HepG2 (cell line): Measurements from ENCODE around the gene FLT3LG. TPM values are rescaled to one million over a fixed set of nuclear protein-coding genes. Genes with fewer than 3 reads are reported as not detected.

Source experiments
- CBX1 ChIP-seq: IDR thresholded peaks from one replicate; pipeline ENCODE4 v1.6.1; 2016; ENCODE audit warnings: antibody characterized with exemption, low read depth
- GLMP ChIP-seq: sonication (generic); formaldehyde crosslinking; IDR thresholded peaks from 2 replicates; pipeline ENCODE4 v1.9.0; 2021; ENCODE audit warnings: missing genetic modification reagents, mild to moderate bottlenecking, borderline replicate concordance
- HDAC6 ChIP-seq: fragments of 200-600 bp; sonication (generic); IDR thresholded peaks from 2 replicates; pipeline ENCODE4 v1.7.0; 2017; ENCODE audit warnings: mild to moderate bottlenecking, antibody characterized with exemption, low read length, low read depth
- MTA1 ChIP-seq: sonication (generic); formaldehyde crosslinking; IDR thresholded peaks from 2 replicates; pipeline ENCODE4 v1.4.0; 2020; ENCODE audit warnings: missing genetic modification reagents, mild to moderate bottlenecking, borderline replicate concordance
- PCBP2 ChIP-seq: fragments of 200-400 bp; formaldehyde crosslinking; optimal IDR thresholded peaks from 2 replicates; pipeline ENCODE3; 2018; ENCODE audit warnings: low read length, low read depth; ENCODE audit not compliant: poor library complexity, severe bottlenecking
- PRDM15 ChIP-seq: sonication (generic); formaldehyde crosslinking; IDR thresholded peaks from 2 replicates; pipeline ENCODE4 v1.4.0; 2020; ENCODE audit warnings: missing genetic modification reagents
- TSC22D2 ChIP-seq: sonication (generic); formaldehyde crosslinking; IDR thresholded peaks from 2 replicates; pipeline ENCODE4 v1.5.1; 2020; ENCODE audit warnings: missing genetic modification reagents, mild to moderate bottlenecking, borderline replicate concordance
- XRCC5 ChIP-seq: fragments of 200-400 bp; formaldehyde crosslinking; optimal IDR thresholded peaks from 2 replicates; pipeline ENCODE3; 2017; ENCODE audit warnings: mild to moderate bottlenecking, low read length
- ZBTB14 ChIP-seq: sonication (generic); formaldehyde crosslinking; IDR thresholded peaks from 2 replicates; pipeline ENCODE4 v1.4.0; 2020; ENCODE audit warnings: missing genetic modification reagents
- ZNF274 ChIP-seq: sonication (generic); formaldehyde crosslinking; IDR thresholded peaks from 2 replicates; pipeline ENCODE4 v1.5.1; 2020; ENCODE audit warnings: mild to moderate bottlenecking, missing genetic modification reagents
- ZNF501 ChIP-seq: sonication (generic); formaldehyde crosslinking; IDR thresholded peaks from 2 replicates; pipeline ENCODE4 v1.5.1; 2020; ENCODE audit warnings: mild to moderate bottlenecking, moderate library complexity, missing genetic modification reagents
- ZUFSP ChIP-seq: sonication (generic); formaldehyde crosslinking; IDR thresholded peaks from 2 replicates; pipeline ENCODE4 v1.9.0; 2021; ENCODE audit warnings: missing genetic modification reagents, mild to moderate bottlenecking, borderline replicate concordance
- polyA plus RNA-seq, 8 experiments: library from polyadenylated mRNA; depleted of rRNA in 3 of 8; stranded (reverse) in 7 of 8; unstranded in 1 of 8; fragments of >200 nt; fragmentation: Illumina TruSeq in 4 of 8; extraction: Trizol in 4 of 8; gene quantifications; 2 replicates each; pipeline versions ENCODE4 v1.2.1 to v1.2.3, GENCODE V29; 2011 to 2016; ENCODE audit warnings: low read depth in 4 of 8, missing spikeins in 1 of 8, mixed read lengths in 1 of 8; ENCODE audit not compliant: insufficient read depth in 1 of 8
- total RNA-seq, 5 experiments: library from RNA; depleted of rRNA; stranded (reverse); fragments of >200 nt; fragmentation: Illumina TruSeq; extraction: Trizol; gene quantifications; 2 replicates each; pipeline ENCODE4 v1.2.3, GENCODE V29; 2016; ENCODE audit warnings: low read depth in 1 of 5
- TF ChIP-seq, protein P1 (sequence below): sonication (generic); formaldehyde crosslinking; IDR thresholded peaks from 2 replicates; pipeline ENCODE4 v1.4.0; 2020; ENCODE audit warnings: missing genetic modification reagents
- TF ChIP-seq, protein P2 (sequence below): sonication (generic); formaldehyde crosslinking; IDR thresholded peaks from 2 replicates; pipeline ENCODE4 v1.4.0; 2020; ENCODE audit warnings: mild to moderate bottlenecking, missing genetic modification reagents

The FLT3LG gene
- total and polyA plus RNA-seq, 2 of the 13 experiments (the other 11 are each of a cell fraction or from before 2014, with no cell fraction given), result 1.5 to 2.6 TPM

DNA sequence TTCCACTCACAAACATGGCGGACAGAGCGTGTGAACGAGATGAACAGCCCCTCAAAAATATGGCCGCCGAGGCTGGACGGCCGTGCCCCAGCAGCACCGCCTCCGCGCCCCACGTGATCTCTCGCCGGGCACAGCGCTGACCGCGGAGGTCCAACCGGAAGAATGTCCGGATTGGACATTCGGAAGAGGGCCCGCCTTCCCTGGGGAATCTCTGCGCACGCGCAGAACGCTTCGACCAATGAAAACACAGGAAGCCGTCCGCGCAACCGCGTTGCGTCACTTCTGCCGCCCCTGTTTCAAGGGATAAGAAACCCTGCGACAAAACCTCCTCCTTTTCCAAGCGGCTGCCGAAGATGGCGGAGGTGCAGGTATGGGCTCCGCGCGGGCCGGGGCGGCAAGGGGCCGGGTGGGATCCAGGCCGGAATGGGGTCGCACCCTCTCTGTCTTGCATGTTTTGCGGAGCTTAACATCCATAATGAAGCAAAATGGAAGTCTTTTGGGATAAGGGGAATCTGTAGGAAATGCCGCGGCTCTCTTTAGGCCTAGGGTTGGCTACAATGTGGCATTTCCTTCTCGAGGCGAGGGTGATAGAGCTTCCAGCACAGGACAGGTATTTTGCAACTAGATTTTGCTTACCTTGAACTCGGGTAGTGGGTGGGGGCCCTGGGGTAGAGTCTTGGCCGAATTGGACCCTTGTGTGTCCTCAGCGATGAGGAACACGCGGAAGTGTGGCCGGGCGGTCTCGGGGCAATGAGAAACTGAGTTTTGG is 13.4 kb downstream of the FLT3LG start, which contains the start of gene RPL13A (continued):
- TF ChIP-seq ZNF274 (CRISPR knock-in tag) (peak; percentile 85), HDAC6 (peak; percentile 81; the same call in 1 of the 2 replicates), TSC22D2 (peak; percentile 85; the same call in 1 of the 2 replicates), GLMP (no peak), PRDM15 (CRISPR knock-in tag) (peak; percentile 30; the same call in 1 of the 2 replicates), XRCC5 (peak; percentile 11), ZBTB14 (CRISPR knock-in tag) (peak; percentile 37; the same call in 1 of the 2 replicates), MTA1 (CRISPR knock-in tag) (no peak), ZNF501 (CRISPR knock-in tag) (peak; percentile 78; the same call in 1 of the 2 replicates), CBX1 (peak; percentile 86), ZUFSP (CRISPR knock-in tag) (no peak), PCBP2 (no peak)
- TF ChIP-seq, protein P1, sequence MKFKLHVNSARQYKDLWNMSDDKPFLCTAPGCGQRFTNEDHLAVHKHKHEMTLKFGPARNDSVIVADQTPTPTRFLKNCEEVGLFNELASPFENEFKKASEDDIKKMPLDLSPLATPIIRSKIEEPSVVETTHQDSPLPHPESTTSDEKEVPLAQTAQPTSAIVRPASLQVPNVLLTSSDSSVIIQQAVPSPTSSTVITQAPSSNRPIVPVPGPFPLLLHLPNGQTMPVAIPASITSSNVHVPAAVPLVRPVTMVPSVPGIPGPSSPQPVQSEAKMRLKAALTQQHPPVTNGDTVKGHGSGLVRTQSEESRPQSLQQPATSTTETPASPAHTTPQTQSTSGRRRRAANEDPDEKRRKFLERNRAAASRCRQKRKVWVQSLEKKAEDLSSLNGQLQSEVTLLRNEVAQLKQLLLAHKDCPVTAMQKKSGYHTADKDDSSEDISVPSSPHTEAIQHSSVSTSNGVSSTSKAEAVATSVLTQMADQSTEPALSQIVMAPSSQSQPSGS (CRISPR knock-in tag), result peak; percentile 68
- TF ChIP-seq, protein P2, sequence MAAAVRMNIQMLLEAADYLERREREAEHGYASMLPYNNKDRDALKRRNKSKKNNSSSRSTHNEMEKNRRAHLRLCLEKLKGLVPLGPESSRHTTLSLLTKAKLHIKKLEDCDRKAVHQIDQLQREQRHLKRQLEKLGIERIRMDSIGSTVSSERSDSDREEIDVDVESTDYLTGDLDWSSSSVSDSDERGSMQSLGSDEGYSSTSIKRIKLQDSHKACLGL, result 0 out of 2 replicates have a peak, but pooled peaks have one; percentile 49
